ENCODE results near the gene PRKAG2. TPM values are rescaled to one million over a fixed set of nuclear protein-coding genes. Genes with fewer than 3 reads are reported as not detected.
A peak's percentile ranks its signal among the peaks of the same experiment; 100 is the strongest.
"Not testable (repeated sequence)": the region's sequence is repeated elsewhere in the genome, so short reads cannot be mapped to it uniquely, and the experiment has no call there.

PRKAG2 gene
- total RNA-seq, 4 donors from 2014 or later, result 38.8 to 94.4 (median 73.2) TPM

- no peaks in the 10 kb centered on the region for H3K36me3 ChIP-seq
- peak; percentile 28 to 75 (median 70) for DNase-seq
- no peak for TF ChIP-seq POLR2A (IDR thresholded peaks at IDR 0.05)
- TF ChIP-seq CTCF (IDR thresholded peaks at IDR 0.05), result no peak
Observed at GRCh38 chr7:151520419-151521261, 356.3 kb downstream of the PRKAG2 start.

GRCh38 chr7:151519765-151520418 is 357.0 kb downstream of the PRKAG2 start, which contains the start of gene RHEB:
RHEB (minus strand) TSS chr7:151519895; CDS start chr7:151519511, 384 bp downstream.
- Histone ChIP-seq H3K4me1 (peaks cover 0 to 37% (median 6%) of the 10 kb centered on the region in 4 donors), H3K36me3 (no peaks in the 10 kb centered on the region), H3K27me3 (no peaks in the 10 kb centered on the region), H3K27ac (peak within 1 kb of the TSS; percentile 99 to 100 (median 100)), H3K4me3 (peak within 1 kb of the TSS; percentile 88 to 99 (median 94)), H3K9me3 (no peaks in the 10 kb centered on the region)
- TF ChIP-seq POLR2A (IDR thresholded peaks at IDR 0.05) (peak in 1 of 2 donors; percentile 43), CTCF (IDR thresholded peaks at IDR 0.05) (no peak)
- peak; percentile 98 to 99 (median 99) for DNase-seq

More at GRCh38 chr7:151520419-151521261, 356.3 kb downstream of the PRKAG2 start:
- Histone ChIP-seq H3K27ac (peak overlapping the region; percentile 99 to 100 (median 100)), H3K9me3 (no peaks in the 10 kb centered on the region), H3K4me3 (peak overlapping the region; percentile 67 to 95 (median 90)), H3K4me1 (peaks cover 0 to 32% (median 6%) of the 10 kb centered on the region in 4 donors), H3K27me3 (no peaks in the 10 kb centered on the region)

GRCh38 chr7:151518947-151519764 is 357.8 kb downstream of the PRKAG2 start:
- peaks cover 0 to 37% (median 6%) of the 10 kb centered on the region in 4 donors for H3K4me1 ChIP-seq

GRCh38 chr7:151518105-151518946 is 358.6 kb downstream of the PRKAG2 start:
- peak; percentile 33 to 90 (median 84) for DNase-seq
- Histone ChIP-seq H3K4me3 (peak overlapping the region; percentile 88 to 99 (median 94)), H3K36me3 (no peaks in the 10 kb centered on the region), H3K27ac (peak overlapping the region; percentile 99 to 100 (median 100)), H3K4me1 (peaks cover 0 to 37% (median 6%) of the 10 kb centered on the region in 4 donors), H3K27me3 (no peaks in the 10 kb centered on the region), H3K9me3 (no peaks in the 10 kb centered on the region)
- TF ChIP-seq CTCF (IDR thresholded peaks at IDR 0.05) (peak in 2 of 6 experiments; percentile 5 to 26), POLR2A (IDR thresholded peaks at IDR 0.05) (peak; percentile 78 to 87)

More at GRCh38 chr7:151518947-151519764, 357.8 kb downstream of the PRKAG2 start:
- TF ChIP-seq CTCF (IDR thresholded peaks at IDR 0.05), result peak in 1 of 6 experiments; percentile 23
- TF ChIP-seq POLR2A (IDR thresholded peaks at IDR 0.05), result peak; percentile 61 to 81
- Histone ChIP-seq H3K4me3 (peak overlapping the region; percentile 88 to 99 (median 94)), H3K27ac (peak overlapping the region; percentile 99 to 100 (median 100))
- peak; percentile 51 to 80 (median 72) for DNase-seq
- H3K27me3 ChIP-seq, H3K36me3 ChIP-seq, H3K9me3 ChIP-seq: not testable (repeated sequence)

All from Peyer's patch (tissue), 4 donors.